HL-60 (cell line): ENCODE measurements around the gene PPP4R3B.

Experiments used
- TF ChIP-seq, protein P1 (sequence below): IDR thresholded peaks from 2 replicates; pipeline ENCODE4 v1.6.1; 2012; ENCODE audit warnings: low read depth; ENCODE audit not compliant: insufficient replicate concordance
- TF ChIP-seq, protein P2 (sequence below): IDR thresholded peaks from one replicate; pipeline ENCODE4 v1.5.1; 2011; ENCODE audit warnings: low read length, control low read depth, inconsistent platforms; ENCODE audit not compliant: insufficient read depth

DNA sequence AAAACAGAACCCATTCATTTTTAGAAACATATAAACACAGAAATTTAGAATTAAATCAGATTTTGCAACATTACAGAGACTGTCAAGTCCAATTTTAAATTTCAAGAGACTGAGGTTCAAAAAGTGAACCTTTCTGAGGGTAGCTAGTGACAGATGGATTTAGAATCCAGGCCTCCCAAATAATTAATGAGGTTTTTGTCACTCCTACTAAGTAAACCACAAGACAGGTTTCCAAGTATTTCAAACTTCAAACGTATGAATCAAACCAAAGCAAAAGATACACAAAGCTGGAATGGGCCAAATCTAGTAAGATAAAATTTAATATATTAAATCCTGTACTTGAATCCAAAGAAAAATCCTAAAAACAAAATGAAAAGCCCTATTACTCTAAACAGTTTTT is 25.3 kb downstream of the PPP4R3B start:
- TF ChIP-seq, protein P1, sequence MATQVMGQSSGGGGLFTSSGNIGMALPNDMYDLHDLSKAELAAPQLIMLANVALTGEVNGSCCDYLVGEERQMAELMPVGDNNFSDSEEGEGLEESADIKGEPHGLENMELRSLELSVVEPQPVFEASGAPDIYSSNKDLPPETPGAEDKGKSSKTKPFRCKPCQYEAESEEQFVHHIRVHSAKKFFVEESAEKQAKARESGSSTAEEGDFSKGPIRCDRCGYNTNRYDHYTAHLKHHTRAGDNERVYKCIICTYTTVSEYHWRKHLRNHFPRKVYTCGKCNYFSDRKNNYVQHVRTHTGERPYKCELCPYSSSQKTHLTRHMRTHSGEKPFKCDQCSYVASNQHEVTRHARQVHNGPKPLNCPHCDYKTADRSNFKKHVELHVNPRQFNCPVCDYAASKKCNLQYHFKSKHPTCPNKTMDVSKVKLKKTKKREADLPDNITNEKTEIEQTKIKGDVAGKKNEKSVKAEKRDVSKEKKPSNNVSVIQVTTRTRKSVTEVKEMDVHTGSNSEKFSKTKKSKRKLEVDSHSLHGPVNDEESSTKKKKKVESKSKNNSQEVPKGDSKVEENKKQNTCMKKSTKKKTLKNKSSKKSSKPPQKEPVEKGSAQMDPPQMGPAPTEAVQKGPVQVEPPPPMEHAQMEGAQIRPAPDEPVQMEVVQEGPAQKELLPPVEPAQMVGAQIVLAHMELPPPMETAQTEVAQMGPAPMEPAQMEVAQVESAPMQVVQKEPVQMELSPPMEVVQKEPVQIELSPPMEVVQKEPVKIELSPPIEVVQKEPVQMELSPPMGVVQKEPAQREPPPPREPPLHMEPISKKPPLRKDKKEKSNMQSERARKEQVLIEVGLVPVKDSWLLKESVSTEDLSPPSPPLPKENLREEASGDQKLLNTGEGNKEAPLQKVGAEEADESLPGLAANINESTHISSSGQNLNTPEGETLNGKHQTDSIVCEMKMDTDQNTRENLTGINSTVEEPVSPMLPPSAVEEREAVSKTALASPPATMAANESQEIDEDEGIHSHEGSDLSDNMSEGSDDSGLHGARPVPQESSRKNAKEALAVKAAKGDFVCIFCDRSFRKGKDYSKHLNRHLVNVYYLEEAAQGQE = no peak
- TF ChIP-seq, protein P2, sequence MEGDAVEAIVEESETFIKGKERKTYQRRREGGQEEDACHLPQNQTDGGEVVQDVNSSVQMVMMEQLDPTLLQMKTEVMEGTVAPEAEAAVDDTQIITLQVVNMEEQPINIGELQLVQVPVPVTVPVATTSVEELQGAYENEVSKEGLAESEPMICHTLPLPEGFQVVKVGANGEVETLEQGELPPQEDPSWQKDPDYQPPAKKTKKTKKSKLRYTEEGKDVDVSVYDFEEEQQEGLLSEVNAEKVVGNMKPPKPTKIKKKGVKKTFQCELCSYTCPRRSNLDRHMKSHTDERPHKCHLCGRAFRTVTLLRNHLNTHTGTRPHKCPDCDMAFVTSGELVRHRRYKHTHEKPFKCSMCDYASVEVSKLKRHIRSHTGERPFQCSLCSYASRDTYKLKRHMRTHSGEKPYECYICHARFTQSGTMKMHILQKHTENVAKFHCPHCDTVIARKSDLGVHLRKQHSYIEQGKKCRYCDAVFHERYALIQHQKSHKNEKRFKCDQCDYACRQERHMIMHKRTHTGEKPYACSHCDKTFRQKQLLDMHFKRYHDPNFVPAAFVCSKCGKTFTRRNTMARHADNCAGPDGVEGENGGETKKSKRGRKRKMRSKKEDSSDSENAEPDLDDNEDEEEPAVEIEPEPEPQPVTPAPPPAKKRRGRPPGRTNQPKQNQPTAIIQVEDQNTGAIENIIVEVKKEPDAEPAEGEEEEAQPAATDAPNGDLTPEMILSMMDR = no peak
